Stimulated activated CD8-positive, alpha-beta memory T cell treated with anti-CD3 and anti-CD28 coated beads, Interleukin-4, amount 100 ng/mL, for 48 hours (primary cell): Measurements from ENCODE around the gene SNAPC4.

Experiments used
- DNase-seq: peaks from one replicate; pipeline ENCODE4 v3.0.0-alpha.2; 2020

SNAPC4 gene

GRCh38 chr9:136372006-136372405 is 28.0 kb downstream of the SNAPC4 start:
- no peak for DNase-seq

GRCh38 chr9:136371533-136371880 is 28.5 kb downstream of the SNAPC4 start:
- DNase-seq, result no peak

GRCh38 chr9:136370687-136371532 is 29.1 kb downstream of the SNAPC4 start:
- DNase-seq, result no peak

- no peak for DNase-seq
Observed at GRCh38 chr9:136370037-136370436, 29.9 kb downstream of the SNAPC4 start.

GRCh38 chr9:136368190-136368589 is 31.8 kb downstream of the SNAPC4 start:
- no peak for DNase-seq

GRCh38 chr9:136367296-136368145 is 32.4 kb downstream of the SNAPC4 start:
- DNase-seq, result no peak

GRCh38 chr9:136366826-136367225 is 33.1 kb downstream of the SNAPC4 start:
- DNase-seq, result no peak

- no peak for DNase-seq
Observed at GRCh38 chr9:136365775-136366222, 34.2 kb downstream of the SNAPC4 start.

- no peak for DNase-seq
Observed at GRCh38 chr9:136364942-136365774, 34.8 kb downstream of the SNAPC4 start.

- DNase-seq, result no peak
Observed at GRCh38 chr9:136363949-136364748, 35.8 kb downstream of the SNAPC4 start.

GRCh38 chr9:136363106-136363948 is 36.6 kb downstream of the SNAPC4 start, which contains the start of gene DNLZ:
TSS of gene DNLZ (minus strand) at chr9:136363744. CDS start at chr9:136363714, 30 bp downstream.
- DNase-seq, result peak; percentile 98

- DNase-seq, result no peak
Observed at GRCh38 chr9:136362450-136362784, 37.6 kb downstream of the SNAPC4 start.

- DNase-seq, result no peak
Observed at GRCh38 chr9:136361754-136362449, 38.1 kb downstream of the SNAPC4 start.

GRCh38 chr9:136361047-136361753 is 38.8 kb downstream of the SNAPC4 start:
- no peak for DNase-seq

- no peak for DNase-seq
Observed at GRCh38 chr9:136359774-136360718, 39.9 kb downstream of the SNAPC4 start.

- no peak for DNase-seq
Observed at GRCh38 chr9:136358888-136359287, 41.1 kb downstream of the SNAPC4 start.

- DNase-seq, result no peak
Observed at GRCh38 chr9:136358016-136358415, 42.0 kb downstream of the SNAPC4 start.

- DNase-seq, result no peak
Observed at GRCh38 chr9:136357202-136357725, 42.7 kb downstream of the SNAPC4 start.
